DOHH2 (cell line): ENCODE data around the gene UBE2G1.

ENCODE experiments used
- EZH2phosphoT487 ChIP-seq: fragments of 200-600 bp; sonication (generic); IDR thresholded peaks from 2 replicates; pipeline ENCODE4 v1.6.1; 2017; ENCODE audit warnings: borderline replicate concordance, mild to moderate bottlenecking, antibody characterized with exemption, low read length, moderate library complexity, mixed read lengths
- TF ChIP-seq, protein P1 (sequence below): fragments of 200-600 bp; sonication (generic); IDR thresholded peaks from one replicate; pipeline ENCODE4 v1.5.1; 2014; ENCODE audit warnings: antibody characterized with exemption, mild to moderate bottlenecking, low read depth, low read length; ENCODE audit not compliant: poor library complexity, severe bottlenecking

DNA sequence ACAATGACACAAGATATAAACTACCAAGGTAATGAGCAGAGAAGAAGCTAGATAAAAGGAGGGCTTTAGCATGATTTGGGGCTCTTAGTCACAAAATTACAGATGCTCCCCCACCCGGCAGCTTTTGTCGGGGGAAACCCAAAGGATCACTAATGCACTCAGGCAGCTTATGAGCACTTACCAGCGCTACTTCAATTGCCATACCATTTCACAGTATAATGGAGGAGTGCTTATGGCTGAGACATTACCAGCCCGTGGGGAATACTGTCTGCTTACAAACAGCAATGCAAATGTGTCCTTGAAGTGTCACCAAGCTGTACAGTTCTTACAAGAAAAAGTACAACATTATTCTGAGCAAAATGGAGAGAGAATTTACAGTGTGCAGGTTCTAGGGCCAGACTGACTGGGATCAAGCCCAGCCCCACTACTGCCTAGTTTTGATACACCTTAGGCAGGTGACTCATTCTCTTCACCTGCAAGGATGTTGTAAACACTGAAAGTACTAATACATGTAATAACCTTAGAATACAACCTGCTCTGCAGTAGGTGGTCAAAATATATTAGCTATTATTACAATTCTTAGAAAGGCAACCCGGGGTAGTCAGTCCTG is 119.0 kb downstream of the UBE2G1 start:
- TF ChIP-seq, protein P1, sequence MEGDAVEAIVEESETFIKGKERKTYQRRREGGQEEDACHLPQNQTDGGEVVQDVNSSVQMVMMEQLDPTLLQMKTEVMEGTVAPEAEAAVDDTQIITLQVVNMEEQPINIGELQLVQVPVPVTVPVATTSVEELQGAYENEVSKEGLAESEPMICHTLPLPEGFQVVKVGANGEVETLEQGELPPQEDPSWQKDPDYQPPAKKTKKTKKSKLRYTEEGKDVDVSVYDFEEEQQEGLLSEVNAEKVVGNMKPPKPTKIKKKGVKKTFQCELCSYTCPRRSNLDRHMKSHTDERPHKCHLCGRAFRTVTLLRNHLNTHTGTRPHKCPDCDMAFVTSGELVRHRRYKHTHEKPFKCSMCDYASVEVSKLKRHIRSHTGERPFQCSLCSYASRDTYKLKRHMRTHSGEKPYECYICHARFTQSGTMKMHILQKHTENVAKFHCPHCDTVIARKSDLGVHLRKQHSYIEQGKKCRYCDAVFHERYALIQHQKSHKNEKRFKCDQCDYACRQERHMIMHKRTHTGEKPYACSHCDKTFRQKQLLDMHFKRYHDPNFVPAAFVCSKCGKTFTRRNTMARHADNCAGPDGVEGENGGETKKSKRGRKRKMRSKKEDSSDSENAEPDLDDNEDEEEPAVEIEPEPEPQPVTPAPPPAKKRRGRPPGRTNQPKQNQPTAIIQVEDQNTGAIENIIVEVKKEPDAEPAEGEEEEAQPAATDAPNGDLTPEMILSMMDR, result no peak
- no peak for TF ChIP-seq EZH2phosphoT487
